ENCODE results near the gene STAG1. TPM values are rescaled to one million over a fixed set of nuclear protein-coding genes. Genes with fewer than 3 reads are reported as not detected.

The STAG1 gene
- total RNA-seq, 2 experiments from 2014 or later: 38.7 to 44.7 TPM

DNA sequence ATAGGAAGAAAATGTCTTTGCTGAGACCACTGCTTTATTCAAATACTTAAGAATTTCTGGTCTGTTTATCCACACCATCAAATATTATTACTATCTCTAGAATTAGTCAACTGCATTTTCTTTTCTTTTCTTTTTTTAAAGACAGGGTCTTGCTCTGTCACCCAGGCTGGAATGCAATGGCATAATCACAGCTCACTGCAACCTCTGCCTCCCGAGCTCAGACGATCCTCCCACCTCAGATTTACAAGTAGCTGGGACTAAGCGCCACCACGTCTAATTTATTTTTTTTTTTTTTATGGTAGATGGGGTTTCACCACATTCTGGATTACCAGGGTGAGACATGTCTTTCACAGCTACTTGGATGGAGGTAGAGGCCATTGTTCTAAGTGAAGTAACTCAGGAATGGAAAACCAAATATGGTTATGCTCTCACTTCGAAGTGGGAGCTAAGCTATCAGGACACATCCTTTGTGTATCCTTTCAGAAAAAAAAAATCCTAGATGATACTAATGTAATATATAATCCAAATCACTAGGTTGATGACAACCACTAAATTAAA lies 52.8 kb downstream of the STAG1 start:
- Mint-ChIP-seq H3K27ac (no peak overlapping the region), H3K9me3 (ENCODE audit: insufficient read depth) (peaks cover 47% of the 10 kb centered on the region), H3K4me3 (no peak overlapping the region), H3K36me3 (ENCODE audit: low read depth) (peaks cover 60% of the 10 kb centered on the region), H3K27me3 (ENCODE audit: low read depth) (no peaks in the 10 kb centered on the region), H3K4me1 (ENCODE audit: low read depth) (peaks cover 27% of the 10 kb centered on the region)
- ChIA-PET CTCF (no interaction called here), POLR2A (no interaction called here)
- DNase-seq (no peak), ATAC-seq (no peak)

DNA sequence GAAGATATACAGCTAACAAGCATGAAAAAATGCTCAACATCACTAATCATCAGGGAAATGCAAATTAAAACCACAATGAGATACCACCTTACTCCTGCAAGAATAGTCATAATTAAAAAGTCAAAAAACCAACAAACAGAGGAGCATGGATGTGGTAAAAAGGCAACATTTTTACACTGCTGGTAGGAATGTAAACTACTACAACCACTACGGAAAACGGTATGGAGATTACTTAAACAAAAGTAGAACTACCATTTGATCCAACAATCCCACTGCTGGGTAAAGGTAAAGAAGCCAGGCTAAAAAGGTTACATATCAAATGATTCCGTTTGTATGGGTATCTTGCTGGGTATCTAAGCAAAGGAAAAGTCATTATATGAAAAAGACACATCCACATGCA lies 53.8 kb downstream of the STAG1 start:
- H3K4me3 Mint-ChIP-seq: no peak overlapping the region
- no peaks in the 10 kb centered on the region for H3K27me3 Mint-ChIP-seq (ENCODE audit: low read depth)

DNA sequence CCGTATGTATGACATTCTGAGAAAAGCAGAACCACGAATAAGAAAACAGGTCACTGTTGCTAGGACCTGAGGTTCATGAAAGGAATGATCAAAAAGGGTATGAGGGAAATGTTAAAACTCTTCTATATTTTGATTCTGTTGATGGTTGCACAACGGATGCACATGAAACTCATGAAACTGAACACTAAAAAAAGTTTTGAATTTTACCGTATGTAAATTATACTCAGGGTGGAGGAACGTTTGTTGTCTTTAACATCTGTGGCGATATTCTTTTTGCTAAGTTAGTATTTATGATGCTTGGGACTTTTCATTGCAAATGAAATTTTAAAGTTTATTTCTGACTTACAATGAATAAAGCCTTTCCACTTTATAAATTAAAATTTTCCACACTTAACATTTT lies 55.4 kb downstream of the STAG1 start:
- Mint-ChIP-seq H3K36me3 (ENCODE audit: low read depth) (peaks cover 69% of the 10 kb centered on the region), H3K9me3 (ENCODE audit: insufficient read depth) (peaks cover 55% of the 10 kb centered on the region), H3K27me3 (ENCODE audit: low read depth) (no peaks in the 10 kb centered on the region), H3K27ac (no peak overlapping the region), H3K4me3 (no peak overlapping the region), H3K4me1 (ENCODE audit: low read depth) (peaks cover 37% of the 10 kb centered on the region)
- DNase-seq: no peak
- ChIA-PET CTCF (no interaction called here), POLR2A (no interaction called here)
- no peak for ATAC-seq

More for the DNA sequence above, 53.8 kb downstream of the STAG1 start:
- DNase-seq (no peak), ATAC-seq (no peak)
- Mint-ChIP-seq H3K27ac (no peak overlapping the region), H3K4me1 (ENCODE audit: low read depth) (peaks cover 35% of the 10 kb centered on the region), H3K9me3 (ENCODE audit: insufficient read depth) (peaks cover 48% of the 10 kb centered on the region), H3K36me3 (ENCODE audit: low read depth) (peaks cover 66% of the 10 kb centered on the region)
- CTCF ChIA-PET: no interaction called here
- POLR2A ChIA-PET: no interaction called here

DNA sequence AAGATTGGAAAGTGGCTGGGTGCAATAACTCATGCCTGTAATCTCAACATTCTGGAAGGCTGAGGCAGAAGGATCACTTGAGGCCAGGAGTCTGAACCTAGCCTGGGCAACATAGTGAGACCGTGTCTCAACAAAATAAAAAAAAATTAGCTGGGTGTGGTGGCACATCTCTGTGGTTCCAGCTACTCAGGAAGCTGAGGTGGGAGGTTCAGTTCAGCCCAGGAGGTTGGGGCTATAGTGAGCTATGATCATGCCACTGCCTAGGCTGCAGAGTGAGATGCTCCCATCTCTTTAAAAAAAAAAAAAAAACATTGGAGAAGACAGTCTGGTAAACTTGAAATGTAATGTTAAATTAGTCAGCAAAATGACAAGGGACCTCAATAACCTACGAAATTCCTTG lies 57.9 kb downstream of the STAG1 start:
- Mint-ChIP-seq H3K4me1 (ENCODE audit: low read depth) (peaks cover 48% of the 10 kb centered on the region), H3K4me3 (peak overlapping the region; percentile 15), H3K27me3 (ENCODE audit: low read depth) (no peaks in the 10 kb centered on the region), H3K9me3 (ENCODE audit: insufficient read depth) (peaks cover 46% of the 10 kb centered on the region), H3K27ac (peak overlapping the region; percentile 61), H3K36me3 (ENCODE audit: low read depth) (peaks cover 72% of the 10 kb centered on the region)
- ATAC-seq: peak; percentile 90
- POLR2A ChIA-PET: no interaction called here
- CTCF ChIA-PET: interaction anchor here (0.9 to 1.1 kb wide), 4 partner anchors 17 to 58 kb away, joined by 3 to 5 read pairs (median 4); partner anchors contain the start of gene STAG1
- peak; percentile 53 for DNase-seq

DNA sequence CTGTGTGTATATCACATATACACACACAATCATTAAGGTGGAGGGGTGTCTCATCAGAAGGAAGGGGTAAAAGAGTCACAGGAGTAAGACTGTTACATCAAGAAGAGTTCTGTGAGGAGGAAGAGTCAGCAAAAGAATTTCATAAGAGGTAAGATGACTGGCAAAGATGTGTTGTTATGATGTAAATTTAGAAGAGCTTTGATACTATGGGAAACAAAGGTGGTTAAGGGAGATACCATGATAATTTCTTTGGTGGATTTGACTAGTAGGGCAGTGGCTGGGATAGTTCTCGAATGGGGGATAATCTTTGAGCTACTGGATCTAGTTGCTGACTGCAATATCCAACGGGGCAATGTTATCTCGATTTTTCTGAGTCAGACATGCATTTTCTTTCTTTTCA lies 61.6 kb downstream of the STAG1 start:
- no peaks in the 10 kb centered on the region for H3K27me3 Mint-ChIP-seq (ENCODE audit: low read depth)
- H3K9me3 Mint-ChIP-seq (ENCODE audit: insufficient read depth): peaks cover 21% of the 10 kb centered on the region
- H3K27ac Mint-ChIP-seq: no peak overlapping the region
- no peak for ATAC-seq
- CTCF ChIA-PET: interaction anchor here (1.8 kb wide), 1 partner anchor 62 kb away, joined by 5 read pairs; the partner anchor contains the start of gene STAG1
- no peak overlapping the region for H3K4me3 Mint-ChIP-seq
- DNase-seq: no peak
- POLR2A ChIA-PET: interaction anchor here (0.7 kb wide), 1 partner anchor 505 kb away, joined by 3 read pairs; no protein-coding TSS in a partner anchor
- peaks cover 49% of the 10 kb centered on the region for H3K36me3 Mint-ChIP-seq (ENCODE audit: low read depth)
- H3K4me1 Mint-ChIP-seq (ENCODE audit: low read depth): peaks cover 30% of the 10 kb centered on the region

DNA sequence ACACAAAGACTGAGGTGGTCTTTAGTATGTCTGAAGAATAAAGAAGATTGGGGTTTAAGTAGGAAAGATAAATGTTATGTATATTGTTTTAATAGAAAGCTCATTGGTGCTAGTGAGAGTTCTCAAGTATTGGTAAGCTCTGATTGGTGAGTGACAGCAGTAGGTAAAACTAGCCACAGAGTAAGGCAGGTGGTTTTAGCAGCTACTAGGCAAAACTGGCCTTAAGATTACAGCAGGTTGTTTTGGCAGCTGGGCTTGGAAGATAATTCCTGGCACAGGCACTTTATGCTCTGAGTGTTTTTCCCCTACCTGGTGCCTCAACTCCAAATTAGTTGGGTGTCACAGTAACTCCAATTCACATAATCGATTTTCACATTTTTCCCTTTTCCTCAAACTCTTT lies 66.3 kb downstream of the STAG1 start:
- POLR2A ChIA-PET: no interaction called here
- Mint-ChIP-seq H3K9me3 (ENCODE audit: insufficient read depth) (no peaks in the 10 kb centered on the region), H3K27me3 (ENCODE audit: low read depth) (no peaks in the 10 kb centered on the region), H3K27ac (no peak overlapping the region), H3K4me1 (ENCODE audit: low read depth) (peaks cover 10% of the 10 kb centered on the region), H3K36me3 (ENCODE audit: low read depth) (peaks cover 22% of the 10 kb centered on the region), H3K4me3 (no peak overlapping the region)
- CTCF ChIA-PET: no interaction called here
- ATAC-seq (no peak), DNase-seq (no peak)

DNA sequence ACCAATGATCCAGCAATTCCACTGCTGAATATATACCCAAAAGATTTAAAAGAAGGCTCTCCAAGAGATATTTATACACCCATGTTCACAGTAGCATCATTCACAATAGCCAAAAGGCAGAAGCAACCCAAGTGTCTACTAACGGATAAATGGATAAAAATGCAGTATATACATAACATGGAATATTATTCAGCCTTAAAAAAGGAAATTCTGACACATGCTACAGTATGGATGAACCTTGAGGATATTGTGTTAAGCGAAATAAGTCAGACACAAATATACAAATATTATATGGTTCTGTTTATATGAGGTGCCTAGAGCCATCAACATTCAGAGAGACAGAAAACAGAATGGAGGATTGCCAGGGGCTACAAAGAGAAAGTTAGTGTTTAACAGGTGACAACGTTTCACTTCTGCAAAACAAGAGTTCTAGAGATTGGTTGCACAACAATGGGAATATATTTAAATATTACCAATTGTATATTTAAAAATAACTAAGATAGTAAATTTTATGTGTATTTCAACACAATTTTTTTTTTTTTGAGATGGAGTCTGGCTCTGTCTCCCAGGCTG lies 69.4 kb downstream of the STAG1 start:
- H3K27me3 Mint-ChIP-seq (ENCODE audit: low read depth): no peaks in the 10 kb centered on the region
- H3K4me3 Mint-ChIP-seq: no peak overlapping the region
- ATAC-seq (no peak), DNase-seq (no peak)
- no peaks in the 10 kb centered on the region for H3K9me3 Mint-ChIP-seq (ENCODE audit: insufficient read depth)
- no peak overlapping the region for H3K27ac Mint-ChIP-seq
- no peaks in the 10 kb centered on the region for H3K4me1 Mint-ChIP-seq (ENCODE audit: low read depth)
- ChIA-PET CTCF (no interaction called here), POLR2A (no interaction called here)
- H3K36me3 Mint-ChIP-seq (ENCODE audit: low read depth): peaks cover 17% of the 10 kb centered on the region

DNA sequence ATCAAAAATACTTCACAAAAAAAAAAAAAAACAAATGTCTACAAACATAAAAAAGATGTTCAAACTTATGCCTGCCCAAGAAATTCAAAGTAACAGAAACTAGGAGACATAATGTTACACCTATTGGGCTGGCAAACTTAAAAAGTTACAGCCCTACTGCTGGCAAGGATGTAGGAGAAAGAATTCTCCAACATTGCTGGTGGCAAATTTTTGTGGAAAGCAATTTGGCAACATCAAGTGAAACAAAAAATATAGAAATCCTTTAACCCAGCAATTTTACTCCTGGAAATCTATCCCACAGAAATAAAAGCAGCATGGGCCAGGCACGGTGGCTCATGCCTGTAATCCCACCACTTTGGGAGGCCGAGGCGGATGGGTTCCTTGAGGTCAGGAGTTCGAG lies 73.2 kb downstream of the STAG1 start:
- no peaks in the 10 kb centered on the region for H3K9me3 Mint-ChIP-seq (ENCODE audit: insufficient read depth)
- H3K27ac Mint-ChIP-seq: no peak overlapping the region
- ChIA-PET POLR2A (no interaction called here), CTCF (no interaction called here)
- peaks cover 8% of the 10 kb centered on the region for H3K4me1 Mint-ChIP-seq (ENCODE audit: low read depth)
- H3K4me3 Mint-ChIP-seq: no peak overlapping the region
- no peaks in the 10 kb centered on the region for H3K27me3 Mint-ChIP-seq (ENCODE audit: low read depth)
- peaks cover 7% of the 10 kb centered on the region for H3K36me3 Mint-ChIP-seq (ENCODE audit: low read depth)
- DNase-seq (no peak), ATAC-seq (no peak)

DNA sequence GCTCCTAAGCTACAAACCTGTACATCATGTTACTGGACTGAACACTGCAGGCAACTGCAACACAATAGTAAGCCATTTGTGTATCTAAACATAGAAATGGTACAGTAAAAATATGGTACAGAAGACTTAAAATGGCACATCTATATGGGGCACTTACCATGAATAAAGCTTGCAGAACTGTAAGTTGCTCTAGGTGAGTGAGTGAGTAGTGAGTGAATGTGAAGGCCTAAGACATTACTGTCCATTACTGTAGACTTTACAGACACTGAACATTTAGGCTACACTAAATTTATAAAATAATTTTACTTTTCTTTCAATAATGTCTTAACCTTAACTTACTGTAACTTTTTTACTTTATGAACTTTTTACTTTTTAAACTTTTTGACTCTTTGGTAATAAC lies 76.2 kb downstream of the STAG1 start:
- no peak for DNase-seq
- peaks cover 13% of the 10 kb centered on the region for H3K36me3 Mint-ChIP-seq (ENCODE audit: low read depth)
- H3K9me3 Mint-ChIP-seq (ENCODE audit: insufficient read depth): no peaks in the 10 kb centered on the region
- no peaks in the 10 kb centered on the region for H3K27me3 Mint-ChIP-seq (ENCODE audit: low read depth)
- no peak for ATAC-seq
- no peak overlapping the region for H3K27ac Mint-ChIP-seq
- POLR2A ChIA-PET: no interaction called here
- no peak overlapping the region for H3K4me3 Mint-ChIP-seq
- CTCF ChIA-PET: no interaction called here
- H3K4me1 Mint-ChIP-seq (ENCODE audit: low read depth): peaks cover 8% of the 10 kb centered on the region

DNA sequence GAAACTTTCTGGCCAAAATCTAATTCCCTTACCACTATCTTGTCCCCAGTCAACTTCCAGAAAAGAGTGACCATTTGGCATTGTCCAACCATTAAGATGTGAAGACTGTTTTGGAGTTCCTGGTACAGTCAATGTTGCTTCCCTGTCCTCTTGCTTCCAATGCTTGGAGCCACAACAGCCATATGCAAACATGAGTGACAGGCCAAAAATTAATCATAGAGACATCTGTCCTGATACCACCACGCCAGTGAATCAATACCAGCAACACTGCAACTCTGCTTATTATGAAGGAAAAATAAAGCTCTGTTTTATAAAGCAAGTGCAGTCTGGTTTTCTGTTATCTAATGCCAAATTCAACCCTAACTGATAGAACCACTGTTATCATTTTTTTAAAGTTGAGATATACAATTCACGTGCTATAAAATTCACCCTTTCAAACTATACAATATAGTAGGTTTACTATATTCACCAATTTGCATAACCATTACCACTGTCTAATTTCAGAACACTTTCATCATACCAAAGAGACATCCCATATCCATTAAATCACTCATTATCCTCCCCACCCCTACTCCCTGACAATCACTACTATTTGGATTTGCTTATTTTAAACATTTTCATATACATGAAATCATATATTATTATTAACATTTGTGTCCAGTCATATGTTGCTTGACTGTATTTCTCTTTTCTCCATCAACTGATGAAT lies 76.9 kb downstream of the STAG1 start:
- POLR2A ChIA-PET: no interaction called here
- DNase-seq: no peak
- H3K9me3 Mint-ChIP-seq (ENCODE audit: insufficient read depth): no peaks in the 10 kb centered on the region
- peaks cover 8% of the 10 kb centered on the region for H3K4me1 Mint-ChIP-seq (ENCODE audit: low read depth)
- no peaks in the 10 kb centered on the region for H3K27me3 Mint-ChIP-seq (ENCODE audit: low read depth)
- no peak overlapping the region for H3K4me3 Mint-ChIP-seq
- H3K36me3 Mint-ChIP-seq (ENCODE audit: low read depth): peaks cover 13% of the 10 kb centered on the region
- H3K27ac Mint-ChIP-seq: no peak overlapping the region
- CTCF ChIA-PET: interaction anchor here (0.6 kb wide), 1 partner anchor 220 kb away, joined by 3 read pairs; no protein-coding TSS in a partner anchor
- ATAC-seq: no peak

DNA sequence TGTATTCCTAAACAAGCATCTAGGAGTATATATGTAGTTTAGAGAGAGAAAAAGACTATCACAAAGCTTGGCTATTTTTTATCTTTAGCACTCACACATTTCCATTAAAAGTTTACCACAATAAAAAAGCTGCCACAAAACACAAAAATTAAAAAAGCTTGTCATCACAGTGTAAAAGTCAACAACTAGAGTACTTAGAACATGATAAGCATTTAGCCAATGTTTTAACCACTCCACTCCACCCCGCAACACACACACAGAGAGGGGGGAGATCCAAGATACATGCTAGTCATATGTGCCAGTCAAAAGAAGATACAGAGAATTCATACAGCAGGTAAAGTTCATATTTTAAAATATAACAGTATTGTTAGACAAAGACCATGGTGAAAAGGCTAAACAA lies 79.7 kb downstream of the STAG1 start:
- H3K4me1 Mint-ChIP-seq (ENCODE audit: low read depth): peaks cover 8% of the 10 kb centered on the region
- ChIA-PET CTCF (no interaction called here), POLR2A (no interaction called here)
- H3K27ac Mint-ChIP-seq: peak overlapping the region; percentile 46
- H3K36me3 Mint-ChIP-seq (ENCODE audit: low read depth): peaks cover 23% of the 10 kb centered on the region
- no peak for DNase-seq
- H3K4me3 Mint-ChIP-seq: no peak overlapping the region
- no peaks in the 10 kb centered on the region for H3K9me3 Mint-ChIP-seq (ENCODE audit: insufficient read depth)
- no peak for ATAC-seq
- no peaks in the 10 kb centered on the region for H3K27me3 Mint-ChIP-seq (ENCODE audit: low read depth)

DNA sequence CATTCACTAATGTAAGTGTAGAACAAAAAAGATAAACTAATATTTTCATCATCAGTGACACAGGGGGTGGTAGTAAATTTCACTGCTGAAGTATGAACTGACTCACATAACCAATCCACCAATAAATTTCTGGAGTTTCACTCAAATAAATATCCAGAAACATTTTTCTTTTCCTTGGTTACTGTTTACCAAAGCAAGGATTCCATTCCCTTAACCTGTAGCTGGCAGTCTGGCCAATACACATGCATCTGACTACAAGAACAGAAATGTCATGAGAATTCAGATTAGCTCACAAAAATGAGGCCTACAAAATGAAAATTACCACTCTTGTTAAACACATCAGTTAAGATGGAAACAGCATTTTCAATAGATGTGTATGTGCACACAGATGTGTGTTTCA lies 80.3 kb downstream of the STAG1 start:
- H3K9me3 Mint-ChIP-seq (ENCODE audit: insufficient read depth): no peaks in the 10 kb centered on the region
- no peak overlapping the region for H3K4me3 Mint-ChIP-seq
- H3K27me3 Mint-ChIP-seq (ENCODE audit: low read depth): no peaks in the 10 kb centered on the region
- DNase-seq: no peak
- ATAC-seq: no peak
- H3K36me3 Mint-ChIP-seq (ENCODE audit: low read depth): peaks cover 27% of the 10 kb centered on the region
- peaks cover 8% of the 10 kb centered on the region for H3K4me1 Mint-ChIP-seq (ENCODE audit: low read depth)
- ChIA-PET POLR2A (no interaction called here), CTCF (no interaction called here)
- H3K27ac Mint-ChIP-seq: no peak overlapping the region
